Suppressor macrophage treated with lipopolysaccharide for 4 hours (primary cell): ENCODE results near the gene IGSF9B.

Source experiments
- DNase-seq: peaks from one replicate; pipeline ENCODE4 v3.0.0-alpha.2; 2020

IGSF9B gene

GRCh38 chr11:133918608-133919260 lies 38.0 kb downstream of the IGSF9B start:
- DNase-seq = no peak

- DNase-seq = no peak
Observed at GRCh38 chr11:133917921-133918607, 38.7 kb downstream of the IGSF9B start.

GRCh38 chr11:133916784-133917440 lies 39.9 kb downstream of the IGSF9B start:
- DNase-seq = no peak

- DNase-seq = no peak
Observed at GRCh38 chr11:133913761-133914160, 43.0 kb downstream of the IGSF9B start.

DNA sequence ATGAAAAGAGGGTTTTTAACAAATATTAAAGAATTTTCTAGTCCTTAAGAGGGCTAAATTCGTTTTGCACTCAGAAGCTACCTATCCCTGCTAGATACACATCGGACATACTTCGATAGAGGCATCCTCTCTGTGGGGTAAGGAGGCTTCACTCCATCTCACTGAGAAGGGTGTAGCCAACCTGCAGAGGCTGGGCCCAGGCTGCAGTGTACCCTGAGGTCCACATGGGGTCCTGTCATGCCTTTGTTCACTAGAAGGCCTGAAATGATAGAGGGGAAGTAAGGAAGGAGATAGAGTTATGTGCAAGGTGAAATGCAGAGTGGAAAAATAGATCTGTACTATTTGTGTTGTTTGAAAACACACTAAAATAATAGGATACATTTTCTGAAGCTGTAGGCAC lies 45.6 kb downstream of the IGSF9B start:
- no peak for DNase-seq

GRCh38 chr11:133910101-133910500 lies 46.7 kb downstream of the IGSF9B start:
- DNase-seq = no peak

DNA sequence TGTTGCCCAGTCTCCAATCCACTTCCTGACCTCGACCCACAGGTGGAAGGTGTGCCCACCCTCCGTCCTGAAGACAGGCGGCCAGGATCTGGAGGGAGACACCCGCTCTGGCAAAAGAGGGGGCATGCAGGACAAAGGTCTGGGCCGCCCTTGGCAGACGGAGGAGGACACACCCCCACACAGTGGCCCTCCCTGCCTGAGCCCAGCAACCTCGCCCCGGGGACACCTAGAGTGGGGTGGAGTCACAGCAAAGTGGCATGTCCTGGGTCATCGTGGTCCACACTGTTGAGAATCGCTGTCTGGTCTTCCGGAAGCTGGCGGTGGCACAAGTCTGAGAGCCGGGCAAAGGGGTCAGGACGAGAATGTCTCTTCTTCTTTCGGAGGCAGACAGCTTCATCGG lies 47.9 kb downstream of the IGSF9B start:
- no peak for DNase-seq

DNA sequence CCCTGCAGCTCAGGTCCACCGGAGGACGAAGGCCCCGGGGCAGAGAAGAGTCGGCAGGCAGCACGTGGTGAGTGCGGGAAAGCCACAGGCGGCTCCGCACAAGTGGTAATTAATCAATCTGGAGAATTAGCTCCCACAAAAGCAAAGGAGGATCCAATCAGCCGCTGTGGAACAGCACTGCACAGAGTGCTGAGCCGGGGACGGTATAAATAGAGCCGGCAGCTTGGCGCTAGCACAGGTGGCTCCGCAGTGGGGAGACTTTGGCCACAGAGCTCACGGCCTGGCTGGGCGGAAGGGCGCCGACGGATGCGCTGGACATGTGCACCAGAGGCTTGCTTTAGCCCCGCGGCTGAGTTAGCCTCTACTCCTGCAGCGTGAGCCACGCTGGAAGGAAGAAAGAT lies 48.9 kb downstream of the IGSF9B start:
- DNase-seq = no peak

GRCh38 chr11:133907216-133907615 lies 49.6 kb downstream of the IGSF9B start:
- no peak for DNase-seq

GRCh38 chr11:133906746-133907145 lies 50.0 kb downstream of the IGSF9B start:
- no peak for DNase-seq

GRCh38 chr11:133906241-133906640 lies 50.5 kb downstream of the IGSF9B start:
- DNase-seq = no peak

DNA sequence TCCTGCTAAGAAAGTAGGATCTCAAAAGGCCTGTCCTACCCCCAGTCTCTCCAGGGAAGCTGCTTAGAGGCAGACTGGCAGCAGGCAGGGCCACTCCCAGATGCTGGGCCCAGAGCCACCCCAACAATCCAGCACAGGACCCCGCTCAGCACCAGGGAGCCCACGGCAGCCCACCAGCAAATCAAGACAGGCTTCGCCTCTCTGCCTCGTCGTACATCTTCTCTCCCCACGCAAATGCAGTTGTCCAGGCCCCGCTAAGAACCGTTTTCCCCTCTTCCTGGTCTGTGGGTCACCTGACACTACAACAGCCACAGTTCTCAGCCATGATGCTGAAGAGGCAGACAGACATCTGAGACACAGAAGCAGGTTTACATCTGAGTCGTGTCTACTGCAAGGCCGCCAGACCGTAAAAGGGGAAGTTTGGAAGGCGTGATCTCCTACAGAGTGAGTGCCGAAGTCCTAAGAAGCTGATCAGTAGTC lies 51.1 kb downstream of the IGSF9B start:
- no peak for DNase-seq

DNA sequence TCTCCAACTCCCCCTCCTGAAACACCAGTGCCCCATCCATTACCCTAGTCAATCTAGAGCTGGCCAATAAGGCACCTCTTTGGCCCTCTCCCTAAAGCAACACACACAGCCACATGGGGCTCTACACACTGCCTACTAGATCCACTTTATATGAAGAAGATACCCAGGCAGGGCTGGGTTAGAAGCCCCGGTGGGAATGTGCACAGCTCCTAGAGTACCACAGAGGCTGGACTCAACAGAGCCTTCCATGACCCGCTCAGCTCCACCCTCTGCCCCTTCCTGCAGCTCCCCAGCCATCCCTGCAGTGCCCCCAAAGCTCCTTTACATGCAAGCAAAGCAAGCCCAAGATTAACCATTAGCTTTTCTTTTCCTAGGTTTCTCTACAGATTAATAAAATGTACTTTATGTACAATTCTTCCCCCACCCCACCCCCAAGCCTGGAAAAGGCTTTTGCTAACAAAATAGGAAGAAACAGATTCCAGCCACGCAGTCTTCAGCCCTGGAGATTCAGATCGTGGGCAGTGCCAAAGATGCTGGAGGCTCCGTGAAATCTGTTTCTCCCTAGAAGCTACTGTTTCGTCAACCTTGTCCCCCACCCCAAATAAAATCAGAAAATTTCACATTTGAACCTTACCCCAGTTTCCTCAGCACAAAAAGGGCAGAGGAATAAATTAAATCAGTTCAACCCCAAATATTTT lies 51.8 kb downstream of the IGSF9B start:
- DNase-seq = no peak

DNA sequence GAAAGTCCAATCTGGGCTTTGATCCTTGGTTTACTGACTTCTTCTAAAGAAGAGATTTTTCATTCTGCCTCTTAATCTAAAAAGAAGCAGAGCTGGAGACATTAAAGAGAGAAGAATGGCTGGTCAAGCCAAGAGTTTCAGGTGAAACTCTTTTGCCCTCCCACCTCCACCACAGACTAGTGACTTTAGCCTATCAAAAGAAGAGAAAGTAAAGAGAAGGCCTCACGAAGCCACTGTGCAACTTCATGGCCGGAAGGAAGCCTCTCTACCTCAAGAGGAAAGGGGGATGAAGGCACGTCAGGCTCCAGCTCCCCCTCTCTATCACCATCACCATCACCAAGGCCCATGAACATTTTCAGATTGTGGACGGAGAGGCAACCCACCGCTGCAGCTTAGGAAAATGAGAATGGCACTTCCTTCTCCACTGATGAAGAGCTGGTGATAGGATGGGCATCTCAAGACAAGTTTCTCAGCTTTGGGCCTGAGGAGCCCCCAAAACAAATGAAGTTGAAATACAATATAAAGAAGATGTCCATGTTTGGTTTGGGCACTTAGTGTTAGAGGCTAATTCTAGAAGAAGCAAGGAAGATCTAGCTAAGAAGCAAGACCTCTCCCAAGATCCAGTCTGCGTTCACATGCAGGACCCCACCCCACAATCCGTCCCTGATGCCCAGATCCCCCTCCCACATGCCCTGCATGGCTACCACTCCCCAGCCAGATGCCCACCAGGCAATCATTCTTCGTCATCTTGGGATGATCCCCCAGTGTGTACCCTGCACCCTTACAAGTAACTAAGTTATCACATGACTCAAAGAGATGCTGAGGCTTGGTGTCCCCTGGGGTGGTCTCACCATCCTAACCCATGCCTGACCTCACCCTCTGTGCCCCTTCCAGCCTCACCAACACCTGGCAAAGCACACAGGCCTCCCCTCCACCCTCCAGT lies 52.6 kb downstream of the IGSF9B start:
- no peak for DNase-seq

- DNase-seq = no peak
Observed at GRCh38 chr11:133903056-133903455, 53.7 kb downstream of the IGSF9B start.

- DNase-seq = no peak
Observed at GRCh38 chr11:133902506-133902905, 54.3 kb downstream of the IGSF9B start.

DNA sequence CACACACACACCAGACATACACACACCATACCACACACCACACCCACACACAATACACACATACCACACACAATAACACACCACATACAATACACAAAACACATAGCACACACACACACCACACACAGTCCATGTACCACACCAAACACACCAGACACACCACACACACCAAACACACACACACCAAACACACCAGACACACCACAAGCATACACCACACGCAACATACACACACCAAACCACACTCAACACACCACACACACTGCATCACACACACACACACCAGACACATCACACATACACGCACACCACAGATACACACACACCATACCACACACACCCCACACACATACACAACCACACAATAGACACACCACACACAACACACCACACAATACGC lies 54.8 kb downstream of the IGSF9B start:
- no peak for DNase-seq

- DNase-seq = no peak
Observed at GRCh38 chr11:133901316-133901715, 55.5 kb downstream of the IGSF9B start.

DNA sequence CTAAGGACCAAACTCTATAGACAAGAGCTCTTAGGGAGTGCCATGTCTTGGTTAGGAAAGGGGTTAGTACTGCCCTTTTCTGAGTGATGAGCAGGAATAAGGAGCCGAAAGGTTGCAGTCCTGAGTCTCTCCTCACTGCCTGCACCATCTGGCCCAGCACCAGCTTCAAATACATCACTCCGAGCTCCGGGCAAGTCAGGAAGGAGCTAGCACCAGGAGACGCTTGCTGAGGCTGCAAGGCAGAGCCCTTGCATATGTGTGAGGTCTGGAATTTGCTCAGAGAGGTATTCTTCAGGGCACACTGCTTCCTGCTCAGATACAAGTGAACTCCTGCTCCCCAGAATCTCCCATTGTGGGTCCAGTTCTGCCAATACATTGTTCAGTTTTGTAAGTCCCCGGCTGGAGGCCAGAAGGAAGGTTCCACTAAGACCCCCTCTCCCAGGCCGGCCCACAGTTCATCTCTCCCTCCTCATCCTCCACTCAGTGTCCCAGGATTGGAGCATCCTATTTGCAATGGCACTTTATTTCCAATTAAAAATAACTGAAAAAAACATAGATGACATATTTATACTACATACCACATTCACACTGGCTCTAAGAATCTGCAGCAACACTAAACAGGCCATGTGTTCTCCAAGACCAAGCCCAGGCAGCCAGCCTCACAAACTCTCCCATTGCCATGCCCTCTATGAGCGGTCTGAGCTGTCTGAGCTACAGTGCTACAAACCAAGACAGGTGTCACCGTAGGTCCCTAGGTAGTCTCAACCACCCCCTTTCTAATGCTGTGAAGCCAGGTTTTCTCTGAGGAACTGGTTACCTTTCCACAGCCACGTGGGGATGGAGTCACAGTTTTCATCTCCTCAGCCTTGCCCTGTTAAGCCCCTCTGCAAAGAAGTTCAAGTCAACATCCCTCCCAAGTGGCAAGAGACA lies 56.3 kb downstream of the IGSF9B start:
- DNase-seq = no peak

DNA sequence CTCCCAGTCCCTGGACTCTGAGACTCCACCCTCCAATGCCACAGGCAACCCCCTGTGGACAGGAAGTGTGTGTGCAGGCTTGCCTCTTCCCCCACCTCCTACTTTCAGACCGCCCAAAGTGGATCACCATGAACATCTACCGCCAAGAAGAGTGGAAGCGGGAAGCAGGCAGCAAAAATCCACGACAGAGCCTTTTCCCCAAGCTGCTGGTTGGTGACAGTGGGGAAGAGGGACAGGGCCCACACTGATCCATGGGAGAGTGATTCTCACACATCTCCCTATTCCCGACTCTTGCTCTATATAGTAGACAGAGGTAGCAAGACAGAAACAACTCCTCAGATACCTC lies 58.0 kb downstream of the IGSF9B start:
- no peak for DNase-seq

GRCh38 chr11:133898031-133898769 lies 58.6 kb downstream of the IGSF9B start:
- no peak for DNase-seq
